Activated naive CD4-positive, alpha-beta T cell treated with Interleukin-2 at 50 U/mL for 16 hours (primary cell): ENCODE measurements around the gene PCDHB1.

Experiments used
- DNase-seq: peaks from one replicate; pipeline ENCODE4 v3.0.0-alpha.2; 2020

PCDHB1 gene, protein sequence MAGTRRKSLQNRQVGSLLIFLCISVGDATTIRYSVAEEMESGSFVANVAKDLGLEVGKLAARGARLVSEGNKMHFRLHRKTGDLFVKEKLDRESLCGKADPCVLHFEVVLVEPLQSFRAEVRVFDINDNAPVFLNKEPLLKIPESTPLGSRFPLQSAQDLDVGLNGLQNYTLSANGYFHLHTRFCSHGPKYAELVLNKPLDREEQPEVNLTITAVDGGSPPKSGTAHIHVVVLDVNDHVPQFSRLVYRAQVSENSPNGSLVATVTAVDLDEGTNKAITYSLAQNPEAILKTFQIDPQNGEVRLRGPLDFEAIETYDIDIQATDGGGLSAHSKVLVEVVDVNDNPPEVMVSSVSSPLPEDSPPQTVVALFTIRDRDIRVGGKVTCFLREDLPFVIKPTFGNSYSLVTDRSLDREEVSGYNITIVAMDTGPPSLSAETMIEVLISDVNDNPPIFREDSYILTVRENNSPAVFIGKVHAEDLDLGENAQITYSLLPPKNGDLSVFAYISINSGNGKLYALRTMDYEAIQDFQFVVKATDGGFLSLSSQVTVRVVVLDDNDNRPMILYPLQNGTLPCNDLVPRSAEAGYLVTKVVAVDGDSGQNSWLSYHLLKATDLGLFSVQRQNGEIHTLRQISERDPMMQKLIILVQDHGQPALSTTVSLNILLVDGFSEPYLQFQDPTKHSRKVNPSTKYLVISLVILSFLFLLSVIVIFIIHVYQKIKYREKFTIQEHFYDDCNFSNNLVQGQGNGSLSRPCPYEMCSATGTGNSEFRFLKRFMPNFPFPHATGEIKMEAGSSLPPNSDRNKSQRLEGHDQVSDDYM

GRCh38 chr5:141050622-141051520 lies at the start of gene PCDHB1:
TSS of gene PCDHB1 (plus strand) at chr5:141051374. CDS start at chr5:141051471, 97 bp downstream.
- DNase-seq, result no peak

DNA sequence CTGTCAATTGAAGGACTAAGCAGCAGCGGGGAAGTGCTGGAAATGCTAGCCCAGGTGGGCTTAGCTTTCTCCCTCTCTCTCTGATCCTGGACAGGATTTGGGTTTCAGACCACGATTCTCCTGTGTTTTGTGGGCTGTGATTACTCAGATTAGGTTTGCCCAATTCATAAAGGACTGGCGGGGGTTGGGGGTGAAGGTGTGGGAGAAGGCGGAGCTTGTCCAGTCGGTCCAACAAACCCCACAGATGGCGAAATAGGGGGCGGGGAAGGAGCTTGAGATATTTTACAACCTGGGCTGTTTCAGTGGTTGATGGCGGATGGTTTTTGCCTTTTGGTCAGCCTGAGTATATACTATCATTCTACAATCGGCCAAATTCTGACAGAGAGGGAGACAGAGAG lies 49.7 kb upstream of the PCDHB1 start:
- DNase-seq, result no peak

GRCh38 chr5:141001844-141002604 lies 49.1 kb upstream of the PCDHB1 start:
- no peak for DNase-seq

GRCh38 chr5:141002605-141002965 lies 48.6 kb upstream of the PCDHB1 start:
- no peak for DNase-seq

- no peak for DNase-seq
These were observed 48.1 kb upstream of the PCDHB1 start for GRCh38 chr5:141003031-141003430.

- DNase-seq, result no peak
These were observed 47.2 kb upstream of the PCDHB1 start for GRCh38 chr5:141003791-141004611.

- DNase-seq, result no peak
These were observed 43.4 kb upstream of the PCDHB1 start for GRCh38 chr5:141007791-141008190.

- DNase-seq, result no peak
These were observed 41.0 kb upstream of the PCDHB1 start for GRCh38 chr5:141010047-141010793.

- DNase-seq, result no peak
These were observed 33.2 kb upstream of the PCDHB1 start for GRCh38 chr5:141017943-141018342.

DNA sequence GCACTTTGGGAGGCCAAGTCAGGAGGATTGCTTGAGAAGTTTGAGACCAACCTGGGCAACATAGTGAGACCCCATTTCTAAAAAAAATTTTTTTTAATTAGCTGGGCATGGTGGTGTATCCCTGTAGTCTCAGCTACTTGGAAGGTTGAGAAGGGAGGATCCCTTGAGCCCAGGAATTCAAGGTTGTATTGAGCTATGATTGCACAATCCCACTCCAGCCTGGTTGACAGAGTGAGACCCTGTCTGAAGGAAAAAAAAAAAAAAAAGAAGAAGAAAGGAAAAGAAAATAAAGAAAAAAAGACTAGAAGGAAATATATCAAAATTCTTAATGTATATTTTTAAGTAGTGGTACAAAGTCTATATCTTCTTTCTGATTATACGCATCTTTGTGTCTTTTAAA lies 28.8 kb upstream of the PCDHB1 start:
- no peak for DNase-seq

DNA sequence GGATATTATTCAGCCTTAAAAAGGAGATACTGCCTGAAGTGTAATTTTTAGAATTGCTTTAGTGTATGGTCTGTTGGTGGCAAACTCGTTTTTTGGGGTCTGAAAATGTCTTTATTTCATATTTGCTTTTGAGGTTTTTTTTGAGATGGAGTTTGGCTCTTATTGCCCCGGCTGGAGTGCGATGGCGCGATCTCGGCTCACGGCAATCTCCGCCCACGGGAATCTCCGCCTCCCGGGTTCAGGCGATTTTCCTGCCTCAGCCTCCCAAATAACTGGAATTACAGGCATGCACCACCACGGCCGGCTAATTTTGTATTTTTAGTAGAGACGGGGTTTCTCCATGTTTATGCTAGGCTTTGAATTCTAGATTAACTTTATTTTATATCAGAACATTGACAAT lies 20.2 kb upstream of the PCDHB1 start:
- no peak for DNase-seq

GRCh38 chr5:141032626-141033025 lies 18.5 kb upstream of the PCDHB1 start:
- no peak for DNase-seq

- DNase-seq, result no peak
These were observed 12.1 kb upstream of the PCDHB1 start for GRCh38 chr5:141039061-141039460.

GRCh38 chr5:141039517-141039916 lies 11.7 kb upstream of the PCDHB1 start:
- DNase-seq, result no peak

DNA sequence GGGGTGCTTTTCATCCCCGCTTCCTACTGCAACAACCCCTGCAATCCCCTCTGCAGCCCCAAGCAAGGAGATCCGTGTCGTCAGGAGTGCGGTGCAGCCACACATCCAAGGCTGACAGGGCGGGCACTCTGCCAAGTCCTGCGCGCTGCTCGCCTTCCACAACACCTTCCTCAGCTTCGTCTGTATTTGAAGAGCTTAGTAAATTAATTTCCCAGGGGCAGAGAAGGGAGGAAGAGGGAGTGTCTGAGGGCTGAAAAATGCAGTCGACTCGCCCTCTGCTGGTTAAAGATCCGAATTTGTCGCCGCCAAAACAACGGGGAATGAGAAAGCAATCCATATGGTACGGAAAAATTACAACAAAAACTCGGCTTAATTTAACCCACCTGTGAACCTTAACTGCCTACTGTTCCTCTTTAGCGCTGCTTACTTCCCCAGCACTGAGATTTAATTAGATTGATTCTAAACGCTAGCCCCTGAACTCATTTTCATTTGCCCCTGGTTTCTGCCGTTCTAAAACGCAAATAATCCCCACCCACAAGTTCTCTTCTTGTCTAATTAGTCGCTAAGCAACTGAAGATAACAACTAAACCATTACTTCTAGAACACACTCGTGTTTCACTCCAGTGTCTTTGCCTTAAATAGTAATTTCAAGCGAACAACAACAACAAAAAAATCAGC lies 10.9 kb upstream of the PCDHB1 start:
- no peak for DNase-seq

GRCh38 chr5:141040771-141041426 lies 10.3 kb upstream of the PCDHB1 start:
- DNase-seq, result peak; percentile 66

DNA sequence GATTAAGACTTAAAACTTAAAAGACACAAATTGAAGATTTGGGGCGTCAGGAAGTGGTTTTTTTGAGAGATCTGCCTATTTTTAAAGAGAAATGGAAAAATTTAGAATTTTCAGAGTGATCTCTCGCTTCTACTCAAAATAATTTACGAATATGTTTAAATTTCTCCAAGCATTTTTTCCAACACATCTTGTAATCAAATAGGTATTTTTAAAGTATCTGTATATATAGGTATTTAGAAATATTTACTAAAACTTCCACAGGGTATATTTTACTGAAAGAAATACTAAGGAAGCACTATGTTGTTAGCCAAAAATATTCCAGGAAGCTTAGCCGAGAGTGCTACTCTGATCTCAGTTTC lies 9.8 kb upstream of the PCDHB1 start:
- DNase-seq, result no peak

- no peak for DNase-seq
These were observed 8.6 kb upstream of the PCDHB1 start for GRCh38 chr5:141042555-141042954.

GRCh38 chr5:141051521-141051866 lies 320 bp downstream of the PCDHB1 start:
- DNase-seq, result no peak

- no peak for DNase-seq
These were observed 26.7 kb downstream of the PCDHB1 start for GRCh38 chr5:141077826-141078225.
